Adrenal gland (tissue), 12 donors: ENCODE measurements around the gene SUPT4H1. TPM values are rescaled to one million over a fixed set of nuclear protein-coding genes. Genes with fewer than 3 reads are reported as not detected.
"Not testable (repeated sequence)": the region's sequence is repeated elsewhere in the genome, so short reads cannot be mapped to it uniquely, and the experiment has no call there.

Experiments used
- DNase-seq, 7 donors: peaks; one replicate each; pipeline ENCODE4 v3.0.0-alpha.2; 2019 to 2020
- H3K27ac ChIP-seq, 5 donors: fragments of 200-600 bp; sonication (generic) in 4 of 5; 1 replicate in 3 of 5; 2 replicates in 2 of 5; pipeline versions ENCODE4 v1.5.1 to v1.8.0; 2016 to 2020; ENCODE audit warnings: mild to moderate bottlenecking in 1 of 5
- H3K27me3 ChIP-seq: fragments of 200-600 bp; 2 replicates; pipeline ENCODE4 v1.8.0; 2021
- H3K36me3 ChIP-seq, 2 donors: fragments of 200-600 bp; replicated peaks in 1 of 2; 1 replicate in 1 of 2; 2 replicates in 1 of 2; pipeline versions ENCODE4 v1.5.1 to v1.8.0; 2018 to 2022
- H3K4me1 ChIP-seq, 2 donors: fragments of 200-600 bp; replicated peaks in 1 of 2; 1 replicate in 1 of 2; 2 replicates in 1 of 2; pipeline versions ENCODE4 v1.5.1 to v1.8.0; 2018 to 2021
- H3K4me3 ChIP-seq, 4 donors: fragments of 200-600 bp; sonication (generic) in 3 of 4; one replicate each; pipeline ENCODE4 v1.5.1; 2016 to 2018
- H3K9me3 ChIP-seq, 3 donors: fragments of 200-600 bp; sonication (generic) in 1 of 3; replicated peaks in 1 of 3; 1 replicate in 2 of 3; 2 replicates in 1 of 3; pipeline versions ENCODE4 v1.5.1 to v1.8.0; 2016 to 2021
- CTCF ChIP-seq, 6 experiments: fragments of 450-650 bp in 4 of 6; fragments of 200-600 bp in 2 of 6; sonication (generic) in 1 of 6; IDR thresholded peaks; 1 replicate in 5 of 6; 2 replicates in 1 of 6; pipeline versions ENCODE4 v1.5.1 to v1.8.0; 2016 to 2021; ENCODE audit warnings: antibody characterized with exemption in 6 of 6, mild to moderate bottlenecking in 2 of 6, moderate library complexity in 1 of 6
- POLR2A ChIP-seq, 2 donors: fragments of 450-650 bp; IDR thresholded peaks; one replicate each; pipeline ENCODE4 v1.6.1; 2017; ENCODE audit warnings: antibody characterized with exemption in 2 of 2, mild to moderate bottlenecking in 2 of 2, moderate library complexity in 1 of 2
- WGBS, 4 donors: extraction: QIAGEN DNeasy Blood & Tissue Kit in 2 of 4; methylation state at CpG; one replicate each; pipeline versions ENCODE4 v1.1.5 to v1.1.7; 2013 to 2017; 5-methylcytosine and 5-hydroxymethylcytosine counted together
- intact Hi-C, 2 donors: fragments of 100-400 bp; cut with DNase I; formaldehyde crosslinking; loops; one replicate each; pipeline versions ENCODE4 v1.14.1 to v1.15.0; 2022 to 2023
- polyA plus RNA-seq, 3 donors: library from polyadenylated mRNA; stranded (reverse); fragments of 200-250 nt in 2 of 3; fragments of 350-450 nt in 1 of 3; fragmentation: Illumina TruSeq in 1 of 3; extraction: RNeasy Lipid Tissue Mini Kit (QIAGEN cat#74804) in 1 of 3; gene quantifications; one replicate each; pipeline ENCODE4 v1.2.3, GENCODE V29; 2013 to 2014
- total RNA-seq, 9 donors: library from RNA; depleted of rRNA in 4 of 9; stranded (reverse); fragments of >200 nt in 4 of 9; fragments of 120-200 nt in 1 of 9; fragmentation: NEBNext Ultra II Directional in 1 of 9; extraction: Animal tissue kit (Norgen Biotek cat#: 25700) in 1 of 9; gene quantifications; one replicate each; pipeline versions ENCODE4 v1.1.0 to v1.2.4, GENCODE V29; 2013 to 2023
- donor health status: healthy with polysubstance abuse.
- donor health status: Bipolar disorder and iron deficiency.
- donor health status: DM: yes; HTN: yes; CAD: no.
- donor health status: DM: no; HTN: no; CAD: no.
- donor health status: DM: no; HTN: no; CAD: no.
- donor health status: DM: yes; HTN: yes; CAD: no.

The SUPT4H1 gene
- total and polyA plus RNA-seq, 12 donors = 58.6 to 178 (median 90.3) TPM

GRCh38 chr17:58399974-58400373, 48.0 kb upstream of the SUPT4H1 start:
- TF ChIP-seq CTCF (IDR thresholded peaks at IDR 0.05) = no peak
- TF ChIP-seq POLR2A (IDR thresholded peaks at IDR 0.05) = no peak
- Histone ChIP-seq H3K27me3 (no peaks in the 10 kb centered on the region), H3K4me3 (no peak overlapping the region), H3K9me3 (no peaks in the 10 kb centered on the region), H3K36me3 (no peaks in the 10 kb centered on the region), H3K27ac (no peak overlapping the region), H3K4me1 (peaks cover 11 to 32% of the 10 kb centered on the region in 2 donors)
- WGBS, 4 donors = 91 to 94% (median 93%) methylated on average over 3 of the region's 3 CpGs
- no peak for DNase-seq
- intact Hi-C loops = no loop called here

- no peaks in the 10 kb centered on the region for H3K36me3 ChIP-seq
- peak overlapping the region in 2 of 5 donors; percentile 9 to 20 for H3K27ac ChIP-seq
- 24 to 45% (median 35%) methylated on average over 3 of the region's 3 CpGs for WGBS, 4 donors
- H3K9me3 ChIP-seq = no peaks in the 10 kb centered on the region
- H3K4me1 ChIP-seq = peaks cover 11 to 32% of the 10 kb centered on the region in 2 donors
- peak in 1 of 7 donors; percentile 25 for DNase-seq
- TF ChIP-seq POLR2A (IDR thresholded peaks at IDR 0.05) = no peak
- TF ChIP-seq CTCF (IDR thresholded peaks at IDR 0.05) = no peak
- H3K27me3 ChIP-seq = no peaks in the 10 kb centered on the region
- intact Hi-C loops = no loop called here
- H3K4me3 ChIP-seq = no peak overlapping the region
Measured at GRCh38 chr17:58398574-58399266, 46.7 kb upstream of the SUPT4H1 start.

GRCh38 chr17:58397421-58397820, 45.4 kb upstream of the SUPT4H1 start:
- peak overlapping the region in 1 of 5 donors; percentile 8 for H3K27ac ChIP-seq
- H3K9me3 ChIP-seq, H3K36me3 ChIP-seq, H3K4me3 ChIP-seq, H3K27me3 ChIP-seq, DNase-seq, intact Hi-C loops: not testable (repeated sequence)
- 81 to 91% (median 90%) methylated on average over 5 of the region's 5 CpGs for WGBS, 4 donors
- H3K4me1 ChIP-seq = peaks cover 11 to 29% of the 10 kb centered on the region in 2 donors

GRCh38 chr17:58396173-58396572, 44.2 kb upstream of the SUPT4H1 start:
- intact Hi-C loops = no loop called here
- Histone ChIP-seq H3K27ac (no peak overlapping the region), H3K27me3 (no peaks in the 10 kb centered on the region), H3K36me3 (no peaks in the 10 kb centered on the region), H3K4me3 (no peak overlapping the region), H3K4me1 (peaks cover 11 to 29% of the 10 kb centered on the region in 2 donors), H3K9me3 (no peaks in the 10 kb centered on the region)
- no peak for TF ChIP-seq POLR2A (IDR thresholded peaks at IDR 0.05)
- no peak for TF ChIP-seq CTCF (IDR thresholded peaks at IDR 0.05)
- 68 to 79% (median 75%) methylated on average over 4 of the region's 4 CpGs for WGBS, 4 donors
- no peak for DNase-seq
